ENCODE results near the gene MIEF1. TPM values are rescaled to one million over a fixed set of nuclear protein-coding genes. Genes with fewer than 3 reads are reported as not detected.

The MIEF1 gene
- total RNA-seq, 1 experiment from 2014 or later, result 49.4 TPM

- H3K4me3 Mint-ChIP-seq (ENCODE audit: unreplicated experiment), result no peak overlapping the region
- H3K36me3 Mint-ChIP-seq (ENCODE audit: insufficient read depth, unreplicated experiment), result no peaks in the 10 kb centered on the region
- no TSS peak for BruUV-seq (replicated peaks)
- Histone ChIP-seq H3K36me3 (ENCODE audit: control insufficient read depth, insufficient read depth, low read length) (no peaks in the 10 kb centered on the region), H3K4me1 (no peaks in the 10 kb centered on the region), H3K9me3 (no peaks in the 10 kb centered on the region), H3K4me3 (ENCODE audit: low read depth, low read length) (no peak overlapping the region), H3K27me3 (replicated peaks; ENCODE audit: control insufficient read depth, insufficient read depth, low read length) (no peaks in the 10 kb centered on the region)
- intact Hi-C loops (cut with micrococcal nuclease; ENCODE audit: unreplicated experiment), result no loop called here
- ChIA-PET CTCF (interaction anchor here (0.5 kb wide), 1 partner anchor 362 kb away, joined by 3 read pairs; no protein-coding TSS in a partner anchor), POLR2A (no interaction called here)
- no peak for DNase-seq
- no peaks in the 10 kb centered on the region for H3K4me1 Mint-ChIP-seq (ENCODE audit: low read depth, unreplicated experiment)
- TF ChIP-seq CTCF (IDR thresholded peaks at IDR 0.05; ENCODE audit: insufficient read depth in 1 of 2, low read depth in 1 of 2, low read length in 1 of 2, severe bottlenecking in 1 of 2, unreplicated experiment in 1 of 2), result no peak
- no peaks in the 10 kb centered on the region for H3K27me3 Mint-ChIP-seq (ENCODE audit: insufficient read depth, unreplicated experiment)
- H3K9me3 Mint-ChIP-seq (ENCODE audit: unreplicated experiment), result peaks cover 11% of the 10 kb centered on the region
- no peak overlapping the region for H3K27ac Mint-ChIP-seq (ENCODE audit: unreplicated experiment)
These were observed 65.3 kb downstream of the MIEF1 start for GRCh38 chr22:39567135-39567946.

Other genes starting within 250 kb of the MIEF1 start
- gene RPL3, start 182.7 kb upstream of the MIEF1 start, total RNA-seq (2022), result 1,668 and 1,699 TPM in 2 replicates
- gene SYNGR1, start 152.3 kb upstream of the MIEF1 start, total RNA-seq (2022), result 20.2 and 21.9 TPM in 2 replicates
- 25.7 and 26.1 TPM in 2 replicates for gene TAB1, start 102.5 kb upstream of the MIEF1 start, total RNA-seq (2022)
- gene MGAT3, start 45.3 kb upstream of the MIEF1 start, total RNA-seq (2022), result 15.5 and 16.6 TPM in 2 replicates
- 610 and 647 TPM in 2 replicates for gene ATF4, start 18.3 kb downstream of the MIEF1 start, total RNA-seq (2022)
- 85.8 and 88.0 TPM in 2 replicates for gene RPS19BP1, start 30.5 kb downstream of the MIEF1 start, total RNA-seq (2022)
- gene CACNA1I, start 68.5 kb downstream of the MIEF1 start, total RNA-seq (2022), result not detected in 2 replicates

Measured in Caco-2 (cell line).